ENCODE measurements around the gene VIPAS39.

The VIPAS39 gene

GRCh38 chr14:77406086-77406485, 51.3 kb downstream of the VIPAS39 start:
- no peak for DNase-seq (ENCODE audit: low spot score)

DNA sequence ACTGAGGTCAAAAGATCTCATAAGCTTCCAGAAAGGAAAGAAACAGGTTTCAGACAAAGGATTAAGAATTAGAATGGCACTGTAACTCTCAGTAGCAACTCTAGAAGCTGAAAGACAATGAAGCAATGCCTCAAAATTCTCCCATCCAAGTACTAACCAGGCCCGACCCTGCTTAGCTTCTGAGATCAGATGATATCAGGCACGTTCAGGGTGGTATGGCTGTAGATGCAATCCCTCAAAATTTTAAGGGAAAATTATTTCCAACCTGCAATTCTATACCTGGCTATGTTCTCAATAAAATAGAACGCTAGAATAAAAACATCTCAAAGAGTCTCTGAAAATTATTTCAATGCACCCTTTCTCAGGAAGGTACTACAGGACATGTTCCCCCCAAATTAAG, 53.6 kb downstream of the VIPAS39 start:
- no peak for DNase-seq (ENCODE audit: low spot score)

DNA sequence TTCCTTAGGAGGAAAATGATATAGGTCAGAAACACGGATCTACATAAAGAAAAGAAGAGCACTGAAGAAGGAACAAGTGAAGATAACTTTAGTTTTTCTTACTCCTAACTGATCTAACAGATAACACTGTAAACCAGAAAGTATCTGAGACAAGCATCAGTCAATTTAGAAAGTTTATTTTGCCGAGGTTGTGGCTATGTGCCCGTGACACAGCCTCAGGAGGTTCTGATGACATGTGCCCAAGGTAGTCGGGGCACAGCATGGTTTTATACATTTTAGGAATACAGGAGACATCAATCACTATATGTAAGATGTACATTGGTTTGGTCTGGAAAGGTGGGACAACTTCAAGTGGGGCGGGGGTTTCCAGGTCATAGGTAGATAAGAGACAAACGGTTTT, 57.2 kb downstream of the VIPAS39 start:
- no peak for DNase-seq (ENCODE audit: low spot score)

DNA sequence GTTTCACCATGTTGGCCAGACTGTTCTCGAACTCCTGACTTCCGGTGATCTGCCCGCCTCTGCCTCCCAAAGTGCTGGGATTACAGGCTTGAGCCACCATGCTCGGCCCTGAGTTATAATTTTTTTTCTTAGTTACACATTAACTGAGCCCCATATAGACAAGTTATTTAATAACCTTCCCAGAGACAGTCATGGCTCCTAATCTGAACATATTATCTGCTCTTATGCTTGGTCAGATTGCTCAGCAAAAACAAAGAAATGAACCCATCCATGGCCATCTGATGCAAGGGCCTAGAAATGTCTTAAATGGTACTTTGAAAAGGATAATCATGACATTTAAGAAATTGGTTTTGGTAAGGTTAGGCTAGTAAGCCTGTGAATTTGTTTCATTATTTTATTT, 67.2 kb downstream of the VIPAS39 start:
- no peak for DNase-seq (ENCODE audit: low spot score)

- DNase-seq (ENCODE audit: low spot score) = no peak
Observed at GRCh38 chr14:77378701-77379100, 78.7 kb downstream of the VIPAS39 start.

- DNase-seq (ENCODE audit: low spot score) = no peak
Observed at GRCh38 chr14:77377502-77377844, 79.9 kb downstream of the VIPAS39 start.

DNA sequence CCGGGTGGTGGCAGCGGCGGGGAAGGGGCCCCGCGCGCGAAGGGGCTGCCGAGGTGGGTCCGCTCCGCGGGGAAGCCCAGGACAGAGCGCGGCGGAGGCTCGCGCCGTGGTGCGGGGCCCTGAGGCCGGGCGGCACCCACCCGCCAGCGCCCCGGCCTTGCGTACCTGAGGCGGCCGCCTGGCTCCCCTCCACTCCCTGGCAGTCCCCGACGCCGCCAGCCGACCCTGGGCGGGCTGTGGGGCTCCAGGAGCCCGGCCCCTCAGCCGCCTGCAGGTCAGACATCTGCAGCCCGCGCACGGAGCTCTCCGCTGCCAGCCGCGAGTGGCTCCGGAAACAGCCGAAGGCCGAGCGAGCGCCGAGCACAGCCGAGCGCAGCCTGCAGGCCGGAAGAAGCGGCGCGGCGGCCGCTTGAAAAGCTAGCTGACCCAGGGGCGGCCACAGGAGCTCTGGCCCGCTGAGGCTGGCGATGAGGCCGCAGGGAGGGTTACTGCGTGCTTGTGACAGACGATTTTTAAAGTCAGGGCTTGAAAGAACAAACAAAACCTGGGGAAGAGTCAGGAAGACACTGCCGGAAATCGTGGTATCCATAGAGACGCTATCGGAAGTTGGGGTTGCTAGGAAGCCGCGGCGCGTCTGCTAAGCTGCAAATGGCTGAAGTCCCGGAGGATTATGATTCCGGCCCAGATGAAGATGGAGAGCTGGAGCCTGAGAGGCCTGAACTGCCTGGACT, 80.5 kb downstream of the VIPAS39 start, which contains the start of the genes SAMD15 and TMED8:
Gene SAMD15, plus strand, starts transcription at position 609 of the 731 bp plus-strand sequence. Its CDS starts 40 bp downstream, at position 649.
Gene TMED8, minus strand, starts transcription at position 324 of the 731 bp plus-strand sequence. Its CDS starts 41 bp downstream, at position 283.
- peak; percentile 84 for DNase-seq (ENCODE audit: low spot score)
